Stomach (tissue), 9 donors: Measurements from ENCODE around the gene POLD2. TPM values are rescaled to one million over a fixed set of nuclear protein-coding genes. Genes with fewer than 3 reads are reported as not detected.

Source experiments
- DNase-seq, 2 donors: peaks; one replicate each; pipeline versions ENCODE4 v3.0.0 to v3.0.0-alpha.2; 2013 to 2019
- H3K27ac ChIP-seq, 5 donors: fragments of 200-600 bp in 4 of 5; sonication (generic) in 4 of 5; one replicate each; pipeline ENCODE4 v1.5.1; 2013 to 2019; ENCODE audit warnings: mild to moderate bottlenecking in 1 of 5, moderate library complexity in 1 of 5
- H3K27me3 ChIP-seq, 3 donors: fragments of 200-600 bp; sonication (generic); one replicate each; pipeline ENCODE4 v1.5.1; 2017 to 2019; ENCODE audit warnings: mixed run types in 1 of 3
- H3K36me3 ChIP-seq, 4 donors: fragments of 200-600 bp; sonication (generic); 1 replicate in 3 of 4; 2 replicates in 1 of 4; pipeline ENCODE4 v1.5.1; 2016 to 2019
- H3K4me1 ChIP-seq, 4 donors: fragments of 200-600 bp; sonication (generic); one replicate each; pipeline ENCODE4 v1.5.1; 2016 to 2019
- H3K4me3 ChIP-seq, 4 donors: fragments of 200-600 bp; sonication (generic) in 3 of 4; one replicate each; pipeline ENCODE4 v1.5.1; 2016 to 2019; ENCODE audit warnings: mild to moderate bottlenecking in 1 of 4
- H3K9me3 ChIP-seq, 4 donors: fragments of 200-600 bp; sonication (generic); one replicate each; pipeline ENCODE4 v1.5.1; 2016 to 2019
- EP300 ChIP-seq: sonication (generic); formaldehyde crosslinking; IDR thresholded peaks from one replicate; pipeline ENCODE4 v1.6.1; 2017; ENCODE audit warnings: antibody characterized with exemption
- POLR2AphosphoS5 ChIP-seq, 3 donors: sonication (generic); formaldehyde crosslinking; IDR thresholded peaks; one replicate each; pipeline ENCODE4 v1.6.1; 2016; ENCODE audit warnings: antibody characterized with exemption in 3 of 3
- WGBS, 5 donors: extraction: QIAGEN DNeasy Blood & Tissue Kit in 3 of 5; methylation state at CpG; one replicate each; pipeline versions ENCODE4 v1.1.5 to v1.1.7; 2013 to 2018; 5-methylcytosine and 5-hydroxymethylcytosine counted together
- intact Hi-C: fragments of 100-400 bp; cut with DNase I; formaldehyde crosslinking; loops from one replicate; pipeline ENCODE4 v1.15.1; 2023; ENCODE audit warnings: low total_unique reads
- polyA plus RNA-seq, 3 donors: library from polyadenylated mRNA; stranded (reverse); fragments of 200-250 nt; gene quantifications; one replicate each; pipeline ENCODE4 v1.2.3, GENCODE V29; 2013
- small RNA-seq, 4 donors: library from RNA; depleted of rRNA; stranded (forward); fragments of <200 nt; gene quantifications; one replicate each; pipeline ENCODE3, GENCODE V24; 2016
- total RNA-seq, 5 donors: library from RNA; depleted of rRNA; stranded (reverse); fragments of >200 nt; gene quantifications; one replicate each; pipeline versions ENCODE4 v1.1.0 to v1.2.3, GENCODE V29; 2014 to 2016
- donor health status: healthy with polysubstance abuse.
- donor health status: Bipolar disorder and iron deficiency.
- donor health status: healthy.

POLD2 gene
- total and polyA plus RNA-seq, 8 donors, result 19.8 to 91.2 (median 62.3) TPM

GRCh38 chr7:44065431-44066110, 57.8 kb downstream of the POLD2 start, which contains the start of gene PGAM2:
Gene PGAM2, minus strand, starts transcription at chr7:44065567. Its CDS starts 38 bp downstream, at chr7:44065529.
- Histone ChIP-seq H3K27me3 (no peaks in the 10 kb centered on the region), H3K4me3 (peak within 1 kb of the TSS in 1 of 4 donors; percentile 19), H3K27ac (no peak within 1 kb of the TSS), H3K4me1 (peaks cover 19 to 41% (median 34%) of the 10 kb centered on the region in 4 donors), H3K36me3 (peaks cover 11 to 23% (median 21%) of the 10 kb centered on the region in 4 donors), H3K9me3 (no peaks in the 10 kb centered on the region)
- TF ChIP-seq EP300 (no peak), POLR2AphosphoS5 (IDR thresholded peaks at IDR 0.05) (peak in 1 of 3 donors; percentile 3)
- 9 to 28% (median 17%) methylated on average over 7 to 14 of the region's 14 CpGs for WGBS, 5 donors
- peak in 1 of 2 donors; percentile 58 for DNase-seq
- intact Hi-C loops, result no loop called here

- no peaks in the 10 kb centered on the region for H3K9me3 ChIP-seq
- peaks cover 18 to 29% (median 28%) of the 10 kb centered on the region in 4 donors for H3K36me3 ChIP-seq
- peak in 1 of 2 donors; percentile 48 for DNase-seq
- H3K4me3 ChIP-seq, result peak overlapping the region in 1 of 4 donors; percentile 19
- no peaks in the 10 kb centered on the region for H3K27me3 ChIP-seq
- 14 to 35% (median 19%) methylated on average over 22 to 33 of the region's 33 CpGs for WGBS, 5 donors
- intact Hi-C loops, result no loop called here
- TF ChIP-seq EP300 (no peak), POLR2AphosphoS5 (IDR thresholded peaks at IDR 0.05) (peak in 2 of 3 donors; percentile 5 to 31)
- H3K4me1 ChIP-seq, result peaks cover 19 to 41% (median 34%) of the 10 kb centered on the region in 4 donors
- no peak overlapping the region for H3K27ac ChIP-seq
Measured at GRCh38 chr7:44064791-44065430, 58.4 kb downstream of the POLD2 start.

Small RNAs within 50 kb of the gene (small RNA-seq; reads per million reads assigned to genes)
- 0 reads per million in 4 donors for gene RNA5SP230

Other genes with a start within 250 kb of the POLD2 start
- gene URGCP, start 217.0 kb downstream of the POLD2 start, total RNA-seq, result 10 to 100 TPM; 20.1 to 47.3 (median 29.2) TPM
- 10 to 100 TPM; 10.8 to 14.9 (median 11.6) TPM for gene URGCP, start 217.0 kb downstream of the POLD2 start, polyA plus RNA-seq
- gene UBE2D4, start 197.1 kb downstream of the POLD2 start, total RNA-seq, result 10 to 100 TPM in 1 of 5 donors, 1 to 10 TPM in 2, under 1 TPM in 1, not detected in 1; 0.58 to 51.8 (median 6.0) TPM
- 10 to 100 TPM; 10.9 to 12.5 (median 12.1) TPM for gene UBE2D4, start 197.1 kb downstream of the POLD2 start, polyA plus RNA-seq
- not detected for gene SPDYE1, start 125.7 kb downstream of the POLD2 start, total RNA-seq
- not detected for gene SPDYE1, start 125.7 kb downstream of the POLD2 start, polyA plus RNA-seq
- 100 to 1,000 TPM in 2 of 5 donors, 10 to 100 TPM in 3; 27.4 to 154 (median 77.8) TPM for gene DBNL, start 78.8 kb downstream of the POLD2 start, total RNA-seq
- gene DBNL, start 78.8 kb downstream of the POLD2 start, polyA plus RNA-seq, result 10 to 100 TPM; 75.9 to 98.7 (median 78.1) TPM
- under 1 TPM in 1 of 5 donors, not detected in 4; 0.92 TPM for gene PGAM2, start 58.0 kb downstream of the POLD2 start, total RNA-seq
- 1 to 10 TPM; 3.1 to 5.8 (median 4.2) TPM for gene PGAM2, start 58.0 kb downstream of the POLD2 start, polyA plus RNA-seq
- 10 to 100 TPM in 4 of 5 donors, 1 to 10 TPM in 1; 4.7 to 94.2 (median 17.8) TPM for gene POLM, start 41.0 kb downstream of the POLD2 start, total RNA-seq
- 10 to 100 TPM; 10.2 to 18.6 (median 10.6) TPM for gene POLM, start 41.0 kb downstream of the POLD2 start, polyA plus RNA-seq
- 100 to 1,000 TPM in 1 of 5 donors, 10 to 100 TPM in 4; 37.3 to 179 (median 58.8) TPM for gene AEBP1, start 19.2 kb downstream of the POLD2 start, total RNA-seq
- gene AEBP1, start 19.2 kb downstream of the POLD2 start, polyA plus RNA-seq, result 10 to 100 TPM; 14.6 to 36.7 (median 17.7) TPM
- not detected for gene MYL7, start 17.8 kb upstream of the POLD2 start, total RNA-seq
- gene MYL7, start 17.8 kb upstream of the POLD2 start, polyA plus RNA-seq, result 1 to 10 TPM in 1 of 3 donors, not detected in 2; 2.2 TPM
- gene GCK, start 65.9 kb upstream of the POLD2 start, total RNA-seq, result under 1 TPM in 1 of 5 donors, not detected in 4; 0.55 TPM
- 1 to 10 TPM in 2 of 3 donors, under 1 TPM in 1; 0.80 to 1.9 (median 1.4) TPM for gene GCK, start 65.9 kb upstream of the POLD2 start, polyA plus RNA-seq
- gene YKT6, start 77.4 kb upstream of the POLD2 start, total RNA-seq, result 10 to 100 TPM; 35.7 to 86.9 (median 52.0) TPM
- 10 to 100 TPM; 35.3 to 58.7 (median 52.4) TPM for gene YKT6, start 77.4 kb upstream of the POLD2 start, polyA plus RNA-seq
- 1 to 10 TPM in 2 of 5 donors, under 1 TPM in 1, not detected in 2; 0.92 to 7.6 (median 4.6) TPM for gene CAMK2B, start 202.0 kb upstream of the POLD2 start, total RNA-seq
- gene CAMK2B, start 202.0 kb upstream of the POLD2 start, polyA plus RNA-seq, result 10 to 100 TPM in 1 of 3 donors, 1 to 10 TPM in 2; 2.9 to 28.4 (median 6.2) TPM